ENCODE results near the gene MAP6. TPM values are rescaled to one million over a fixed set of nuclear protein-coding genes. Genes with fewer than 3 reads are reported as not detected.

Gene MAP6
- total RNA-seq, 4 donors from 2014 or later, result 0.22 to 0.33 (median 0.25) TPM; not detected in 1

Other genes with a start within 250 kb of the MAP6 start
- 1 to 10 TPM in 2 of 4 donors, under 1 TPM in 1, not detected in 1; 0.53 to 1.8 (median 1.0) TPM for gene KLHL35, start 235.8 kb downstream of the MAP6 start, total RNA-seq
- 10 to 100 TPM in 3 of 4 donors, 1 to 10 TPM in 1; 5.6 to 12.6 (median 11.2) TPM for gene GDPD5, start 143.1 kb downstream of the MAP6 start, total RNA-seq
- 10 to 100 TPM; 18.5 to 42.4 (median 34.8) TPM for gene SERPINH1, start 106.8 kb downstream of the MAP6 start, total RNA-seq
- gene MOGAT2, start 48.8 kb upstream of the MAP6 start, total RNA-seq, result under 1 TPM in 3 of 4 donors, not detected in 1; 0.10 to 0.66 (median 0.49) TPM
- 1 to 10 TPM; 2.1 to 4.9 (median 4.1) TPM for gene DGAT2, start 99.7 kb upstream of the MAP6 start, total RNA-seq
- 10 to 100 TPM; 16.6 to 22.1 (median 19.3) TPM for gene UVRAG, start 146.2 kb upstream of the MAP6 start, total RNA-seq